OCI-LY7 (cell line): ENCODE measurements around the gene SEC22A.

ENCODE experiments used
- CTCF ChIP-seq: fragments of 200-600 bp; sonication (generic); conservative IDR thresholded peaks from 2 replicates; pipeline ENCODE4 v1.5.1; 2014; ENCODE audit warnings: mild to moderate bottlenecking, antibody characterized with exemption, low read length, moderate library complexity, mixed read lengths
- EZH2phosphoT487 ChIP-seq: fragments of 200-600 bp; sonication (generic); IDR thresholded peaks from 2 replicates; pipeline ENCODE4 v1.6.1; 2018; ENCODE audit warnings: low read depth, borderline replicate concordance, mild to moderate bottlenecking, mixed run types, antibody characterized with exemption, low read length, moderate library complexity, mixed read lengths

GRCh38 chr3:123246866-123247265 is 45.1 kb downstream of the SEC22A start:
- no peak for TF ChIP-seq CTCF
- no peak for TF ChIP-seq EZH2phosphoT487
